Raji (cell line): ENCODE measurements around the gene TXK.

Source experiments
- POLR2A ChIP-seq: IDR thresholded peaks from 2 replicates; pipeline ENCODE4 v1.6.1; 2011; ENCODE audit warnings: low read depth, low read length, control low read depth; ENCODE audit not compliant: insufficient read depth

The TXK gene

DNA sequence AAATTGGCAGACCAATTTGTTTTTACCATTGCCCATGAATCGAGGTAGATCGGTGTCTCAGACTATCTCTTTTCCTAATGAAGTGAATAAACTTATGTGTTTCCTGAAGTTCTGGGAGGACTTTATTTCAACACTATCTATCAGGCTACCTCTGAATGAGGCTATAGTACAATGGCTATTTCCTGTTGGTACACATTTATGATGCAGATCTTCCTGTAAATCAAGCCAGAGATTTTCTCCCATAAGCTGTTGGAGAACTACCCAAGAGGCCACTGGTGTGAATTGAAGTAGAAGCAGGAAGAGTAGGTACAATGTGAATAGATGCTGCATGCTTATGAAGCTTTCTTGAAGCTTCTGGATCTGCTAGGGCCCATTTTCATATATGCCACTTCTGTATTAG, 16.0 kb downstream of the TXK start:
- TF ChIP-seq POLR2A = no peak

DNA sequence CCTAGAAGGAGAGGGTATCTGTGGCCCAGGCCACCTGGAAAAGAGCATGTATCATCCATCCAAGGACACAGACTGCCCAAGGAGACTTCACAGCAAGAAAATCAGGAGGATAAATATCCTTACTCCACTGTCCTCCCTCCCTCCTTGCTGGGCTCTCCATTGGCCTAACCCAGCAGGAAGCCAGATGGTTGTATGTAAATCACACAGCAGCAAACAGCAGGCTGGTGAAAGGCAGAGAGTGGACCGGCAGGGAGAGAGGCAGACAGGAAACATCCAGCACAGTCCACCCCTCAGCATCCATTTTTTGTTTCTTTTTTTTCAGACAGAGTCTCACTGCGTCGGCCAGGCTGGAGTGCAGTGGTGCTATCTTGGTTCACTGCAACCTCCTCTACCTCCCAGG, 17.5 kb downstream of the TXK start:
- TF ChIP-seq POLR2A = no peak

DNA sequence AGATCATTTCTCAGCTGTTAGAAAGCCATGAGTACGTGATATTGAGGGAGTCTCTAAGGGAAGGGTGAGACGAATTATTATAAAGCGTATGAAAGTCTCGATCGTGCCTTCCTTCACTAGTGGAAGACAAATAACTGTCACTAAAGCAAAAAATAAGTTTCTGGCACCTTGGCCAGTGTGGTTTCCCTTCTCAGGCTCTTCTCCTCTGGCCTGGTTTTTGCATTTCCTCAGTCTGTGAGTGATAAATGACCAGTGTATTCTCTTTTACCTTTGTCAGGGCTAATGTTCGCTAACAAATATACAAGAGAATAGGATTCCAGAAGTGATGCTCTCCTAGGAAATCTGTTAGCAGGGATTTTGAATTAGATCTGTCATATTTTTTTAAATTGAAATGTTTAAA, 19.6 kb downstream of the TXK start:
- TF ChIP-seq POLR2A = no peak

GRCh38 chr4:48112017-48112667, 21.9 kb downstream of the TXK start:
- no peak for TF ChIP-seq POLR2A

GRCh38 chr4:48110452-48110978, 23.5 kb downstream of the TXK start:
- TF ChIP-seq POLR2A = no peak

DNA sequence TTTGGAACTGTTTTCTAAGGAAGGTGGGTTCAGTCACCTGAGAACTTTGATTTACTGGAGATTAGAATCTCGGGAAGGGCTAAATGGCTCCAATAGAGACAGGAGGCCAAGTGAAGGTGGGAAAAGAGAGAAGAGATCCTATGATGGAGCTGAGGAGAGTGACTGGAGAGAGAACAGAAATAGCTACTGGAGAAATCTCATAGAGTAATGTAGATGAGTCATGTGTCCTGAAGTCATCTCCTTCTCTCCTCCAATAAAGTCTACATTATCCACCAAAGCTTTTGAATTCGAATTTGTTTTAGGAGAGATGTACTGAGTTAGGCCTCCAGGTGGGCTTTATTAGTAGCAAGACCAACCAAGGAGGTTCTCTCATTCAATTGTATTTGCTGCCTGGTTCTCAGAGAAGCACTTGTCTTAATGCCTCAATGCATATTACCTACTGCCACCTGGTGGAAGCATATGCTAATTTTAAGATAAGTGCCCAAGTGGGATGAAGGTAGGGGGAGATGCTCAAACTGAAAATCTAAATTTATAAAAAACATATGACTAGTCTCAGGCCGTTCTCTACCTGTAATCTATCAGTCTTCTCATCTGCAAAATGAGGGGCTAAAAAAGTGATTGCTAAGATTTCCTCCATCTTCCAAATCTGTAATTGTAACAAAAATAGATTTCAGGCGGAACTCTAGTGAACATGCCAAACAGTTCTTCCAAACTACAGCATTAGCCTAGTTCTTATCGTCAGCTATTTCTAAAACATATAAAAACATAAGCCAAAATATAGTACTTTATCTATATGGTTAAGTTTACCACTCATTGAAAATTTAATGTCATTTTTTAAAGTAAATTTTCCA, 24.4 kb downstream of the TXK start:
- no peak for TF ChIP-seq POLR2A

DNA sequence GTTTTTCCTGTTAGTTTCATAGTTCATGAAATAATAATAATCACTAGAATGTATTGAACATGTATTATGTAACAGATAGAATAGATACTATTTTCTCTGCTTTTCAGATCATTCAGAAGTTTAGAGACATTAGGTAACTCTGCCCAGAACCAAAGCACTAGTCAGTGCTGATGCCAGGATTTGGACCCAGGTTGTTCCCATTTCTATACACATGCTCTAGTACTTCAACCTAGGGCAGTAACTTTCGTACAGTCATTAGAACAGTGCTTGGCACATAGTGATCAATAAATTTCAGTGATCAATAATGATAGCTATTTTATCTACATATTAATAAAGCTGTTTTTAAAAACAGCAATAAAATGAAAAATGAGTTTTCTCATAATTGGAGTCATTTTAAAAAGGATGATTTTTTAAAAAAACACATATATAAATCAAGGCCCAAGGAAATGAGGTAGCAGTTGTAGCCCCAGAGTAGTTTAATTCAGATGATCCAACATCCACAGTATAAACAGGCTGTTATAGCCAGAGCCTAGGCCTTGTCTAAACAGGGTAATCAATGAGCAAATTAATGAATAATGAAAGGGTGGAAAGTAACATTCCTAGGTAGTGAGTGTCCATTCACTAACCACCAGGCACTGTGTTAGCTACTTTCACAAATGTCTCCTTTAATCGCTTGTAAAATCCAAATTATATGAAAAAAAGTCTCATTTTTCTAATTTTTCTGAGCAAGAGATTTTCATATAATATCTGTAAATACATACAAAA, 25.6 kb downstream of the TXK start:
- TF ChIP-seq POLR2A = no peak

DNA sequence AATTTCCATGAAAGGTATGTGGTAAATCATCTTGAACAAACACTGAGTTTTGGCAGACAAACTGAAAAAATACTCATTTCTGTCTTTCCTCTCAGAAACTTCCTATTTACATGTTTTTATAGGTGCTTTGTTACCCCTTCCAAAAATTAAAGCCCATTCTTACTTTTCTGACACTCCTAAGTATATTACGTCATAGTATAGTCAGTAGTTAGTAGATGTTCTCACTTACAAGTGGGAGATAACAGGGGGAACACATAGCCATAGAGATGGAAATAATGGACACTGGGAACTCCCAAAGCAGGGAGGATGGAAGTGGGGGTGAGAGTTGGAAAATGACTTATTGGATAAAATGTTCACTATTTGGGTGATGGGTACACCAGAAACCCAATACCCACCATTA, 28.8 kb downstream of the TXK start:
- no peak for TF ChIP-seq POLR2A

DNA sequence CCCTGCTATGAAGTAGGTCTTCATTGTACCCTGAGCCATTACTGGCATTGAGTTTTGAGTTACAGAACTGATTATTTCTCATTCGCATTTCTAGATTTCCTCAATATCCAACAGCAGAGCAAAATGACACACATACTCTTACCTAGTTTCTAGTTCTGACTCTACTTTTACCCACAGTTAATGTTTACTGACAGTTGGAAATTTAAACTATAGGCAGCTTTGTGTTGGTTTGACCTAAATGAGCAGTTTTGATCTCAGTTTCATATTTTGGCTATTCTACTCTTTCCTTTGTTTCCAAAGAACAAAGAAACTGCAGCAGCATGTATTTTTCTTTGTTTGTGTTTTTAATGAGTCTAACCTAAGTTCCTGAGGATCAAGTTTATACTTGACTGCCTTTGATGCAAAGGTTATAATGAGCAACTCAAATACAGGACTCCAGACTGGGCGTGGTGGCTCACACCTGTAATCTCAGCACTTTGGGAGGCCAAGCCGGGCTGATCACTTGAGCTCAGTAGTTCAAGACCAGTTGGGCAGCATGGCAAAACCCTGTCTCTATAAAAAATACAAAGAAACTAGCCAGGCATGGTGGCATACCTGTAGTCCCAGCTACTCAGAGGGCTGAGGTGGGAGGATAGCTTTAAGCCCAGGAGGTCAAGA, 30.4 kb downstream of the TXK start:
- TF ChIP-seq POLR2A = no peak

- no peak for TF ChIP-seq POLR2A
Measured at GRCh38 chr4:48102303-48102702, 31.7 kb downstream of the TXK start.

DNA sequence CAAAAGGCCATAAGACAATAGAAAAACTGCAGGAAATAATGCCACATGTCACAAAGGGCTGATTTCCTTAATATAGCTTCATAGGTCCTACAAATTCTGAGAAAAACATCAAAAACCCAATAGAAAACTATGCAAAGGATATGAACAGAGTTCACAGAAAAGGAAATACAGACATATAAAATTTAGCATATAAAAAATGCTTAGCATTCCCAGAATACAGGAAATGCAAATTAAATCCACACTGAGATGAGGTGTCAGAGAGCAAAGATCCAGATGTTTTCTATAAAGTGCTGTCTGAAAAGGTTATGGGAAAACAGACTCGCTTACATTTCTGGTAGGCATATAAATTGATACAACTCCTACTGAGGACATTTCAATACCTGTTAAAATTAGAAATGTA, 33.8 kb downstream of the TXK start:
- TF ChIP-seq POLR2A = no peak

- TF ChIP-seq POLR2A = no peak
Measured at GRCh38 chr4:48095441-48095840, 38.6 kb downstream of the TXK start.

- TF ChIP-seq POLR2A = no peak
Measured at GRCh38 chr4:48093991-48094416, 40.0 kb downstream of the TXK start.

- no peak for TF ChIP-seq POLR2A
Measured at GRCh38 chr4:48090621-48091020, 43.4 kb downstream of the TXK start.

GRCh38 chr4:48085821-48086589, 48.0 kb downstream of the TXK start:
- TF ChIP-seq POLR2A = no peak

- TF ChIP-seq POLR2A = no peak
Measured at GRCh38 chr4:48082956-48083355, 51.1 kb downstream of the TXK start.
